Measurements from ENCODE around the gene MROH2A.

The MROH2A gene

DNA sequence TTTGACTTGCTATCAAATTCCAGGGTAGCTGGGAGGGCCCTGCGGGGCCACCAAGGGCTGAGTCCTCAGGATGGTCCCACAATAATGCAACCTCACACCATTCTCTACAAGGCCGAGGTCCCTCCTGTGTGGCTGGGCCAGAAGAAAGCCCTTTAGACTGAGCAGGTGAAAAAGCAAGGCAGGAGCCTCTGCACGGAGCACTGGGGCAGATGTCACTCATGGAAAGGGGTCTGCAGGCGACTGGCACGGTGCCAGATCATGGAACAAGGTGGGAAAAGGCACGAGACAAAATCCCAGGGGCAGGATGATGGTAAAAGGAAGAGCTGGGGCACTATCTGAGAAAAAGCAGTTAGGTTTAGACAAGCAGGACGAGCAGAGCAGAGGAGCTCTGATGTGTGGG, 60.1 kb downstream of the MROH2A start:
- no peak for DNase-seq

GRCh38 chr2:233838726-233839446, 60.8 kb downstream of the MROH2A start:
- DNase-seq, result no peak

DNA sequence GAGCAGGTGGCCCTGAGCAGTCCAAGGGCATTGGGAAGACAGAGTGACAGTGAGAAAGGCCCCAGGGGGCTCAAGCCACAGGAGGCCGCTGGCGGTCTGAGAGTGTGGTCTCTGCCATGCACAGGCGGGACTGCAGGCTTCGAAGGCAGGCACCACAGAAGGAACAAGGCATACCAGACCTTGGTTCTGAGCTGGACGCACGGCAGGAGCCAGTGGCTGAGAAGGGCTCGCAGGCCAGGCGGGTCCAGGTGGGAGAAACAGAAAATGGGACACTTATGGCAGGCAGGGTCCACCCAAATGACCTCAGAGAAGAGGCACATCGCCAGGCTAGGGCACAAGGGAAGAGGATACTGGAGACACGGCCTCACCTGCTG, 61.3 kb downstream of the MROH2A start:
- DNase-seq, result no peak

GRCh38 chr2:233840520-233840919, 62.4 kb downstream of the MROH2A start:
- DNase-seq, result no peak

DNA sequence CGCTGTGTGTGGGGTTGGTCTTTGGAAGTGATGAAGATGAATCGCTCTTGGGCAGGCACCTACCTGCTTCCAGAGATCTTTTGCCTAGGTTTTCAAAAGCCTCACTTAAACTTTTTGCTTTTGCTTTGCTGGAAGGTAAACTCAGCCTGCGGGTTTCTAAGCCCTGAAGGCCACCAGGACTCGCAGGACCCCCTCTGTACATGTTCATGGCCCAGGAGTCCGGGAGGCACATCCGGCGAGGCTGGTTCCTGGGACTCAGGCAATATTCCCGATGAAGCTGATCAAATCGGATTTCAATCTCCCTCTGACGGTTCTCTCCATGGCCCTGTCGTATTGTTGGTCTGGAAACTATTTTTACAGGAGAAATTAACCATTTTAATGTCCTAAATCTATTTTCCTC, 63.1 kb downstream of the MROH2A start:
- no peak for DNase-seq

DNA sequence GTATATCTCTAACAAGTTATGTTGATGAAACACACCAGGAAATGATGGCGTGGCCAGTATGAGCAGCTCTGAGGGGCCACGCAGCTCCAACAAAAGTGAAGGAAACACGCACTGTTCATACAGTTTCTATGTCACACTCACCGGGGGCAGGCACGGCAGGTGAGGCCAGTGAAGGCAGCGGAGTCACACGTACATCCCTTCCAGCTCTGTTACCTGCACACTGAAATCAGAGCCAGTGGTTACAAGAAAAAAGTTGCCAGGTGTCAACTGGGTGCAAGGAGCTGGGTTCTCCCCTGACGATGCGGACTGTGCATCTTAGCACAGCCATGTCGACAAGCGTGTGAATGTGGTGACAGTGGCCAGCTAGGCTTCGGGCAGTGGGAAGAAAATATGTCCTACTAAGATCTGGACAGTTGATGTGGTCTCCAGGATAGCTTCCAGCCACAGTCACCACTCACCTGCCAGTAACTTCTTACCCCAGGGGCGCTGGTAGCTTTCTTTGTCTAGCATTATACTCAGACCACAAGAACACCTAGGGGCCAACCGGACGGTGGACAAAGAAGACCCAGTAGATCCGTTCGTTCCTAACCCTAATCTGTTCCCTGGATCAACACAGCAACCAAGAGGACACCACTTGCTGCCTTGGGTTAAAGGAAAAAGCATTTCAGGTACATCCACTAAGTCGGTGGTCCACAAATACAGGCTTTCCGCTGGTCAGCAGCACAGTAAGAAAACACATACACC, 66.1 kb downstream of the MROH2A start:
- no peak for DNase-seq

- DNase-seq, result no peak
Observed at GRCh38 chr2:233844836-233845235, 66.7 kb downstream of the MROH2A start.

GRCh38 chr2:233845301-233846060, 67.4 kb downstream of the MROH2A start:
- DNase-seq, result no peak

DNA sequence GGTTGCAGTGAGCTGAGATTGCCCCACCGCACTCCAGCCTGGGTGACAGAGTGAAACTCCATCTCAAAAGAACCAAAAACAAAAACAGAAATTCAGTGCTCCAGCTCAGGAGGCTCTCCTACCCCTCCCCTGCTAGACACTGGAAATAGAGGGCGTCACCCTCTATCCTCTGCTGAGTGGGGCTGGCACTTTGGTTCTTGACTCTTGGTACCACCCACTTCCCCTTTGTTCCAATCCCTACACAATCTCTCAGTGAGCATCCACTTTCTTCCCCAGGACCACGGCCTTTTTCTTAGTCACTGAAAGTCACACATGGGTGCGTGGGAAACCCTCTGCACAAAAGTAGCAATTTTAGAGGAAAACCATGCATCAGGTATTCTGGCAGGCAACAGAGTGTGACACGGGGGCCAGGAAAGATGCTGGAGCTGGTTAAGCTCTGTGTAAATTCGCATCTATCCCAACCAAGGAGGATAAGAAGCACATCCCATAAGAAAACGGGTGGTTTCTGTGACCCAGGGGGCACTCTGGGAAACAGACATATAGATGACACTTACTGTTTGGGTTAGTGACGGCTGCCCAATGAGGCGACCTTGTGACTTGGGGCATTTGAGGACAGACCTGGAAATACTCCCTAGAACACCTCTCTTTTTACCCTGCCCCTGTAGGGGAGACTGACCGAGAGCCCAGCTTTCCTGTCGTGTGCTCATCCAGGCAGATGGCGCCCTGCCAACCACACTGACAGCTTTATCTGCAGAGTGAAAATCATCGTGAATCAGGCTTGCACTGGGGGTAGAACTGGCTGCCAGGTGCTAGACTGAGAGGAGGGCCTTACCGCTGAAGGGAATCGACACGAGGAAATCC, 68.5 kb downstream of the MROH2A start:
- DNase-seq, result no peak

GRCh38 chr2:233847248-233847898, 69.2 kb downstream of the MROH2A start:
- no peak for DNase-seq

DNA sequence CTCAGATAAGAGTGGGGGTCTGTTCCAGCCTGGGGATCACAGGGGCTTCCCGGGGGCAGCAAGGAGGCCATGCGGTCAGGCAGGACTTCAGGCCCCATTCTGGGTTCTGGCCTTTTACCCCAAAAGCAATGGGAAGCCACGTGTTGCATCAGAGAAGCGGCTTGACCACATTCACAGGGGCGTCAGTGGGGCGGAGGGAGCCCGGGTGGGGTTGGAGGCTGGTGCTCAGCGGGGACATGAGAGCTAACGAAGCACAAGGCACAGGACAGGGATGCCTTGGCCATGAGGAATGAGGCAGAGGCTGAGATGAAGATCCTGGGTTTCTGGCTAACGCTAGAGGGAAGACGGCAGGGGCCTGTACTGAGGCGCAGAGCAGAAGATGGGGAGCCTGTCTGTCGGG, 70.1 kb downstream of the MROH2A start:
- DNase-seq, result no peak

DNA sequence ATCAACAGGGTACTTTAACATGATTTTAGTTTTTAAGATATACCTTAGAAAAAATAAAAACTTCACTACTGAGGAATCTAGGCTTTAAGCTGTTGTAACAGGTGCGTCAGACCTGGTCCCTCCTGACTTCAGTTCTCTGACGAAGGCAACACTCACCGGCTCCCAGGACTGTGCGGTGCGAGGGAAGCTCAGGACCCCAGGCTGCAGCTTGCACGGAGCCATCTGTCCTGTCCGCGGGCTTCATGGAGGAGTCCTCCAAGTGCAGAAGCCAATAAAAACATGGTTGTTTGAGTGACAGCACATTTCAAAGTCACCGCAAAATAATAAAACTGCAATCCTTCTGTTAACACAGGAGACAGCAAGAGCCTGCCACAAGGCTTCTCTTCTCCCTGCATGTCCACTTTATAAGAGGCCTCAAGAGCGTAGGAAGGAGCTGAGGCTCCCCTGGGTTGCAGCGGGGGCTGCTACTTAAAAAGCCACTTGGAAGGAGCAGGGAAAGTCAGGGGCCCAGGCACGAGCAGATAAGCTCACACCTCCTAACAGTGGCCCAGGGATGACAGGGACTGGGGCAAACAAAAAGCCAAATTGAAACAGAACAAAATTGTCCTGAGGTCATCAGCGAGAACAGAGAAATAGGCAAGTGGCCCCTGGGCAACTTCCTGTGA, 71.6 kb downstream of the MROH2A start:
- no peak for DNase-seq

DNA sequence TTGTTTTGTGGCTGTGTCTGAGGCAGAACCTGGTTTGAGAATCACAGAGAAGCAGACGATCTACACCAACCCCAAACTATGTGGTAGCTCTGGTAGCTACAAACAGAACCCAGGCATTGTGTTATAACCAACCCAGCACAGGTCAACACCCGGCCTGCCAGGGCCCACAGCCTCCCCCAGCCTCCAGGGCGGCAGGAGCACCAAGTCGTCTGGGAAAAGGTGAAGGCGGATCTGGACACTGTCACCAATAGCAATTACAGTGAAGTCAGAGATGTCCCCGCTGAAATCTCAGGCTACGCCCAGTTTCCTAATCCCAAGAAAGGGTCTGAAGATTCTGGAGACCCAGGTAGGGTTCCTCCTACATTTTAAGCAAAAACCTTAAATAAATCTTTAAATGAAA, 72.6 kb downstream of the MROH2A start:
- no peak for DNase-seq

GRCh38 chr2:233851169-233851568, 73.0 kb downstream of the MROH2A start:
- no peak for DNase-seq

DNA sequence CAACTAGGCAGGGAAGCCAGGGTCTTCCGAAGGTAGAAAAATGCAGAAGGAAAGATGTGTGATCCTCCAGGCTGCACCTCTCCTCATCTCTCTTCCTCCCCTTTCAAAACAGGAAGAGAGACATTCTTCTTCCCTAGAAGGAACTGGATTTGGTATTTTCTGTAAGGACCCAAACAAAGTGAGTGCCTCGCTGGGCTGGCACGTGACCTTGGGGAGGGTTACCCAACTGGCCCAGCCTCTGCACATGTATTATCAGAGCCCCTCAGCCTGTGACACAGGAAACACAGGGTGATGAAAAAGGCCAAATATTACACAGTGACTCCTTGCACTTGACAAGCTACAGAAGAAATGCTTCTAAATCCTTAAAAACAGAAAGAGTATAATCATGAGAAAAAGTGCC, 73.9 kb downstream of the MROH2A start:
- no peak for DNase-seq

GRCh38 chr2:233853353-233853752, 75.2 kb downstream of the MROH2A start:
- DNase-seq, result no peak

DNA sequence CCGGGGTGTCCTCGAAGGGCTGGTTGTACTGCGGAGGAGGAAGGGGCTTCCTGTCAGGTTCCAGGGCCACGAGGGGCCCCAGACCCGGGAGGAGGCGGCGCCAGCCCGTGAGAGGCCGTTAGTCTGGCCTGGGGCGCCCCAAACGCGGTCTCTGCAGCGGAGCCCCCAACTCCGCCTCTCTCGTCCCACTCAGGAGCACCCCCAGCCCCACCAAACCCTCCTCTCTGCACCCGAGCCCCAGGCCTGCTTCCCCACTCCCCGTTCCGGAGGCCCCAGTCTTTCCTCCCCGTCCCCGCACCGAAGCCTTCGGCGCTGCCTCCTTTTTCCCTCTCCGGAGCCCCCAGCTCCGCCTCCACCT, 75.7 kb downstream of the MROH2A start:
- DNase-seq, result no peak

GRCh38 chr2:233854241-233854981, 76.3 kb downstream of the MROH2A start, which contains the start of gene HJURP:
HJURP (minus strand) TSS chr2:233854535; CDS start chr2:233854500, 35 bp downstream.
- peak; percentile 92 for DNase-seq

DNA sequence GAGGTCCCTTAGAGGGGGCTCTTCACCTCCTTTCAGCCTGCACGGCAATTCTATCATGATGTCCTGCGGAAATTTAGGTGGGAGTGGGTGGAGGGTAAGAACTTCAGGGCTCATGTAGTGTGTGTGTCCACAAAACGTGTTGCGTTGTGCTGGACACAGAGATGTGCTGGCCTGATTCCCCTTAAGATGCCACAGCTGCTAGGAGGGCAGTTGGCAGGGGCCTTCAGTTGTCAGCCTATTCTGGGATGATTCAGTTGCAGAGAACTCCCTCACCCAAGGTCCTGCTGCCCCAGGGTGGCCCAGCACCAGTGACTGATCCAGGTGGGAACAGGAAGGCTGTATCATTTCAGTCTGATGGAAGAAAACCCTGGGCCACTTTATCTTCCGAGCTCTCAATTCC, 77.2 kb downstream of the MROH2A start:
- no peak for DNase-seq

GRCh38 chr2:233856184-233856583, 78.1 kb downstream of the MROH2A start:
- DNase-seq, result no peak

GRCh38 chr2:233857511-233858141, 79.5 kb downstream of the MROH2A start:
- DNase-seq, result no peak
